Activated CD8-positive, alpha-beta memory T cell treated with anti-CD3 and anti-CD28 coated beads, Interleukin-2, amount 50 U/mL, for 1 hour (primary cell): ENCODE measurements around the gene NEK7.
"Not testable (repeated sequence)": the region's sequence is repeated elsewhere in the genome, so short reads cannot be mapped to it uniquely, and the experiment has no call there.

ENCODE experiments used
- DNase-seq: peaks from one replicate; pipeline ENCODE4 v3.0.0-alpha.2; 2020; ENCODE audit errors: extremely low read depth

Gene NEK7

DNA sequence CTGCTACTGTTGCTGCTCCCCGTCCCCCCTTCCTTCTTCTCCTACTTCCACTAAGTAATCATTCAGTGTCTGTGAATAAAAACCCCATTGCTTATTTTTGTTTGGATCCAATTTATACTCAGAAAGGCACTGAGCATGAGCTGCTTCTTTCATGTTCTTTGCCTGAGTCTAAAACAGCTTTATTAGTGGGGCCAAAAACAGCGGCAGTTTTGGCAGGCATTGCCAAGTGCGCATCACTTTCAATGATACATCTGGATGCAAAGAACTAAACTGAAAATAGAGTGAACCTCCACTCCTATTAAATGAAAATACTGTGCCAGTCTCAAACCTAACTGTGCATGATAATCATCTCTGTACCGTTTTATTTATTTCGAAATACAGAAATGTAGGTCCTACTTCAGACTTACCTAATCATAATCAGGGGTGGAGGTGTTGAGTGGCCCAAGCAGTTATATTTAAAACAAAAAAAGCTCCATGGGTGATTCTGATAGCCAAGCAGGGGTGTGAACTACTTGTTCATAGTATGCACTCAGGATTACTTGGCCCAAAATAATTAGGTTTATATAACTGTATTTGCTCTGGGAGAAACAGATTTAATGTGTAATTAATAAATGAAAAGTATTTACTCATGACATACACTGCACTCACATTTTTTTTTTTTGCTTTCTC lies 48.4 kb downstream of the NEK7 start:
- no peak for DNase-seq

DNA sequence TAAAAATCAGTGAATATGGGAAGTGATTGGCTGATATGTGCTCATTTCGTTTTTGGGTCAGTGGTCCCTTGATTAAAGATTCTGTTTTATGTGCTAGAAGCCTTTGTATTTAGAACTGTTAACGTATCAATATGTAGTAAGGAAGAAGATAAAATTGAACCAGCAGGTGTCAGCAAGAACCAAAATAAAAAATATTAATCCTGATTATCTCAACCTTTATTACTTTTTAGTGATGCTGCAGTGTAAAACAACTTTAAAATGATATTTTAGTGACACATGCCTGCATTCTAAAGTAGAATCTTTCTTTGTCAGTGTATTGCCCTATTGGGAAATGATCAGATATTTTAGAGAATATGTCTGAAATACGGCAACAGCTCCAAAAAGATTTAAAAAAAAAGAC lies 49.5 kb downstream of the NEK7 start:
- no peak for DNase-seq

DNA sequence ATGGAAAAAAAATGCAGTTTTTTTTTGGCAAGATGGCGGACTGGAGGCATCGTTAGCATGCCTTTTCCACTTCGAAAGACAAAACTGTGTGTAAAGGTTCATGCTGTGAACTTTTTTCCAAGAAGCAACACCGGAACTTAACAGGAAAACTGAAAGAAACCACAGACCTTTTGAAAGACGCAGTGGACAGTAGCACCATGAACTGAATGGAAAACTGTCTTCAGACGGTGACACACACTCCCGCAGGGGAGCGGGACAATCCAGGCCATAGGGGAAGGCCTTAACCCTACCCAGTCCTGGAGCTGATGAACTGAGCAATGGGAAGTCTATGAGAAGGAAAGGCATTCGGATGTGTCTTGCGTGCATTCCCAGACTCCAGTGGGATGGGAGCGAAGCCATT lies 54.9 kb downstream of the NEK7 start:
- DNase-seq = no peak

DNA sequence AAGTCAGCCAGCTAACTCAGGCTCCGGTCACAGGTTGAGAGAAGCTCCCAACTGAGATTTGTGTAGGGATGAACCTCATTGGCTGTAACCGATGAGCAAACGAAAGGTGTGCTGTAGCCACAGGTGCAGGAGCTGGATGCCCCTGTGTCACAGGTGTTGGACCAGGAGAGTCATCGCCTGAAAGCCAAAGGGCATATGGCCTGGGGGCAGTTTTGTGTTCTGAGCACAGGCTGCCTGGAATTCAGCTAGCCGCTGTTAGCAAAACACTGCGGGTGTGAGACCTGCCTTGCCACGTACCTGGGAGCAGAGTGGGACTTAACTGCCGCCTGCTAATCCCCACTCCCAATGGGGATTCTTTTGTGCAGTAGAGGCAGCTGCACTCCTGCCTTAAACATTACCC lies 55.3 kb downstream of the NEK7 start:
- DNase-seq = no peak

DNA sequence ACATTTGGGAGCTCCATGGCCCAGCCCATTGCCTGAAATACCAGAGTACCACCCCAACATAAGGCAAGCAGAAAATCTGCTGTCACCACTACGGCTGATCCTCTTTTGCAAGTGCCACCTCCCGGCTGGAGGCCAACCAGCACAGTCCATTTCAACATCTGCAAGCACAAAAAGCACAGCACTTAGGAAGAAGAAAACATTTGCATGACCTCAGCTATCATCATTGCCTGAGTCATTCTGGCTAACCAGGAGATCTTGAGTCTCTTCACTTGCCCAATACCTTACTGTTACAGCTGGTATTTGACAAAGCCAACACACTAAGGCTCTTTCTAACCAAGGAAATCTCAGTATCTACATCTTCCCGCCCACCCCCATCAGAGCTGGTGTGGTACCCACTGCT lies 55.9 kb downstream of the NEK7 start:
- DNase-seq = no peak

DNA sequence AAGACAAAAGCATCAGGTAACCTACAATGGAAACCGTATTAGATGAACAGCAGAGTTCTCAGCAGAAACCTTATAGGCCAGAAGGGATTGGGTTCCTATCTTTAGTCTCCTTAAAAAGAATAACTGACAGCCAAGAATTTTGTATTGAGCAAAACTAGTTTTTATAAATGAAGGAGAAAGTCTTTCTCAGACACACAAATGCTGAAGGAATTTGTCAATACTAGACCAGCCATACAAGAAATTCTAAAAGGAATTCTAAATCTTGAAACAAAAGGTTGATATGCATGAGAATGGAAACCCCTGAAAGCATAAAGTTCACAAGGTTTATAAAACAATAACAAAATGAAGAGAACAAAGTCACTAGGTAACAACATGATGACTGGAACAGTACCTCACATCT lies 58.1 kb downstream of the NEK7 start:
- DNase-seq = no peak

DNA sequence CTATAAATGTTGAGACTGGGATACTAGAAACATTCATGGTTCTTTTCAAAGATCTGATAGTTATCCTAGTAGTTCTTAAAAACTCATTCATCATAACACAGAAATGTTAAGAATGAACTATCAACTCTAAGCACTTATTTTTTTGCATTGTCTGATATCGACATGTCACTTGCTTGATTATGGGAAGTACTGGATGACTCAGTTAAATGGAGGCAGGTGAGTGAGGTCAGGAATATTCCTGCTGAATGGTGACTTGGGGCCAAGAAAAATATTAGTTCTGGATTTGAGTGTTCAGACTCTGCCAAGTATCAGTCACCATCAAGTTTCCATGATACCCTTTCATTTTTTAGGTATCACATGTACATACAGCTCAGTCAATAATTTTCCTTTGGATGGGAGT lies 63.6 kb downstream of the NEK7 start:
- no peak for DNase-seq

DNA sequence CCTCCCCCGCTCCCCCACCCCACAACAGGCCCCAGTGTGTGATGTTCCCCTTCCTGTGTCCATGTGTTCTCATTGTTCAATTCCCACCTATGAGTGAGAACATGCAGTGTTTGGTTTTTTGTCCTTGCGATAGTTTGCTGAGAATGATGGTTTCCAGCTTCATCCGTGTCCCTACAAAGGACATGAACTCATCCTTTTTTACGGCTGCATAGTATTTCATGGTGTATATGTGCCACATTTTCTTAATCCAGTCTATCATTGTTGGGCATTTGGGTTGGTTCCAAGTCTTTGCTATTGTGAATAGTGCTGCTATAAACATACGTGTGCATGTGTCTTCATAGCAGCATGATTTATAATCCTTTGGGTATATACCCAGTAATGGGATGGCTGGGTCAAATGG lies 70.2 kb downstream of the NEK7 start:
- not testable (repeated sequence) for DNase-seq

DNA sequence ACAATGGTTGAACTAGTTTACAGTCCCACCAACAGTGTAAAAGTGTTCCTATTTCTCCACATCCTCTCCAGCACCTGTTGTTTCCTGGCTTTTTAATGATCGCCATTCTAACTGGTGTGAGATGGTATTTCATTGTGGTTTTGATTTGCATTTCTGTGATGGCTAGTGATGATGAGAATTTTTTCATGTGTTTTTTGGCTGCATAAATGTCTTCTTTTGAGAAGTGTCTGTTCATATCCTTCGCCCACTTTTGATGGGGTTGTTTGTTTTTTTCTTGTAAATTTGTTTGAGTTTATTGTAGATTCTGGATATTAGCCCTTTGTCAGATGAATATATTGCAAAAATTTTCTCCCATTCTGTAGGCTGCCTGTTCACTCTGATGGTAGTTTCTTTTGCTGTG lies 70.7 kb downstream of the NEK7 start:
- not testable (repeated sequence) for DNase-seq

DNA sequence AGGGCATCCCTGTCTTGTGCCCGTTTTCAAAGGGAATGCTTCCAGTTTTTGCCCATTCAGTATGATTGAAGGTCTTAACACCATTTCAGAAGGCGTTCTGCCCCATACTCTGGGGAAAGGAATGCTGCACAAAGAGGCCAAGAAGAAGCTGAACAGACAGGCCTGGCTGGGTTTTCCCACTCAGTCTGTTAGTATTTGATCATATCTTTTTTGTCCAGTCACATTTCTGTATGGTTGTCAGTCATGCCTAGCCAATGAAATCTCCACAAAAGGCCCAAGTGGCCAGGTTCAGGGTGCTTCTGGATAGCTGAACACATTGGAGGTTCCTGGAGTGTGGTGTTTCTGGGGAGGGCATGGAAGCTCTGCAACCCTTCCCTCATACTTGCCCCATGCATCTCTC lies 72.1 kb downstream of the NEK7 start:
- no peak for DNase-seq

DNA sequence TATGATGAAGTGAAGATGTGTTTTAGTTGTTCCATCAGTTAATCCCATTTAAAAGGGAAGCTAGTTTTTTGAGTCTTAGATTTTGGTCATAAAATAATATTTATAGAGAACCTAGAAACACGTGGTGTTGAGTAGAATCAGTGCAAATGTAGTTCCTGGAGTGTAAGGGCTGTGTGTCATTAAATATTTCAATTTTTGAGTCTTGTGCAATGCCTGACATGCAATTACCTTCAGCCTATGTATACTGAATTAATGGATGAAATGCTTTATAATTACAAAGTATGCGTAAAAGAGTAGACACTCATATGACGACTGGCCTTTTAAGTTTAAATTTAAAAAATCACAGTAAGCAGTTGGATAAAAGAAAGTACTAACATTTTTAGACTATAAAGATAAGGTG lies 75.0 kb downstream of the NEK7 start:
- DNase-seq = no peak

DNA sequence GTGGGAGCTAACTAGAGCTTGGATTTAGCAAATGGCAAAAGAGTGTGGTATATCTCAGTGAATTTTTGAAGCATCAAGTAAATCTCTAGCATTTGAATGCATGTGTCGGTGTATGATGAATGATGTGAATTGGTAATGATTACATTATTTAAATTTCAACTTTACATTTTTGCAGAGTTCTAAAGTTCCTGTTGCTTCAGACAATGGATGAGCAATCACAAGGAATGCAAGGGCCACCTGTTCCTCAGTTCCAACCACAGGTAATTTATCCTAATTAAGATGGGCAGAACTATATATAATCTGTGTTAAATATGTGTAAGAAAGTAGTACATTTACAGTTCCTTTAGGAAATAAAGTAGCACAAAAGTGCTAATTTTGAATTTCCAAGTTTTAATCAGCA lies 75.6 kb downstream of the NEK7 start:
- DNase-seq = no peak

DNA sequence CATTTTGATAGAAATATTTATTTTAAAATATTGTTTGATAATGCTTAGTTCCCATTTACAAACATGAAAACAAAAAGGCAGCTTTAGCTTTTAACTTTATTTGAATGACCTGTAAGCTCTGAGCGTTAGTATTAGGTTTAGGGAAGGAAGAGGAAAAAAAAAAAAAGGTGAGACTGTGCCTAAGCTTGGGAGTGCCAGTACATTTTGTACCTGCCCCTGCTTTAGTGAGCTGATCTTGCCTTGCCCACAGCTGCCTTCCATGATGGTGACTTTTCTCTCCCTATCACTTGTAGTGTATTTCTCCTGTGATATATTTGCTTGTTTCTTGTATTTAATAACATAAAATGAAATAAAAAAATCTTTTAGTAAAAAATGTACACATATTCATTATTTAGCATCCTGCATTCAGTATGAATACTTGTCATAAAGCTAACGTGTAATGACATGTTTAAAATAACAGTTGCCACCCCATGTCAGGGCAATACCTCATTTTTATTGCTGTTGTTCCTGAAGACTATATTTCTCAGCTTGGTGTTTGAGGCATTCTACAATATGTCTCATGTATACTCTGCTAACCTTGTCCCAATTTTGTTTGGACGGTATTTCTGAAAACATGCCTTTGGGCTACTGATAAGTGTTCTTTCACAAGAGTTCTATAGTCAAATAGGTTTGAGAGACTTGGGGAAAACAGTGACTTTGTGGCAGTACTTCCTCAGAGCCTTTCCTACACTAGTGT lies 76.3 kb downstream of the NEK7 start:
- no peak for DNase-seq

DNA sequence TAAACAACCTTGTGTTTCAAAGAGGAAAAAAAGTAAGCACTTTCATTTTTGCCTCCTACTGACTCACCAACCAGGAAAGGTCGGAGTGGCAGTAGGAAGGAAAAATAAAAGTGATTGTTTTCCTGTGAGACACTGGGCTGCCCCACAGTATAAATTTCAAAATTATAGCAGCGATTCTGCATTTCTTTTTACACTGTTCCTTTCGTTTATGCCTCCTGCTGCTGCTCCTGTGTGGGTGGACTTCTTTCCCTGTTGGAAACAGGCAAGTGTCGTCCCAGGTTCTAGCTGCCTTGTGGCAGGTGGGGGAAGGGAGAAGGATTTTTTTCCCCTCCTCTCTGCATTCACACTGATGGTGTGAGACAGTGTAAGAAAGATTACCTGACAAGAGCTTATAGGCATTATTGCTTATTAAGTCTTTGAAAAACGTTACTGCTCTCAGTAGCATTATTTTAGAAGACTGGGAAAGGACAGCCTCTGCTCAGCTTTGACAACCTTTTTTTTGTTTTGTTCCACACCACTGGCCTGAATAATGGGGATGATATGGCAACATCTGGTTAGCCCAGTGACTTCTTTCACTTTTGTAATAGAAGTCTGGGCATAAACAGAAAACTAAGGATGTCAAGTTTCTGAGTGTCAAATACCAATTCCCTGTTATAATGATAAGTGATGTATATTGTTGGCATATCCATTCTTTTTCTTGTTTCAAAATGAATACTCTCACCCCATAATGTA lies 77.9 kb downstream of the NEK7 start:
- DNase-seq = no peak

DNA sequence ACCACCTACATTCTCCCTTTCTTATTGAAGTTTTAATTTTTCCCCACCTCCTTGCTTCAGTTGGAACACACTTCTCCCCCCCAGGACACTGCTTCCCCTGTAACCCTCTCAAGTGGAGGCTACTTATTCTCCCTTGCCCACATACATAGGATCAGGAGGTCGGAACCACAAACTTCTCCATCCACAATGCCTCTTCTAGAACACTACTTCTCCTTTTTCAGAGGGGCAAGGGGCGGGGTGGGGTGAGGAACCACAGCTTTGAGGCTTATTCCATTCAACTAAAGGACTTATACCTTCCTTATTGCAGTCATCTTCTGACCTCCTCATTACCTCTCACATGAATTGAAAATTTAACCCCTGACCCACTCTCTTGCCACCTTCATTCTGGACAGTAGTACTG lies 81.3 kb downstream of the NEK7 start:
- no peak for DNase-seq

DNA sequence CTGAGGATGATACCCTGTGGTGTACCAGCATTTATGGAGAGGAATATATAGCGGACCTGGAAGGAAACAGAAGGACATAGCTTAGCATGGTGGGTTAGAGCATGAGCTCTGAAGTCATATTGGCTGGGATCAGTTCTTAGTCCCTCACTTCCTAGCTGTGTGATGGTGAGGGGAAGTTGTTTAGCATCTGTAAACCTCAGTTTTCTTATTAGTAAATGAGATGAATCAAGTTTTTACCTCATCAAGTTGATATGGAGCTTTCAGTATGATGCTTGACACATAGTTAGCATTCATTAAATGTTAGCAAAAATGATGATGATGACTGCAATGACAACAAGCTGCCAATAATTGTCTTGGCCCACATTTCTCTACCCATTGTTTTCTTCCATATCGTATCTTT lies 84.8 kb downstream of the NEK7 start:
- no peak for DNase-seq

DNA sequence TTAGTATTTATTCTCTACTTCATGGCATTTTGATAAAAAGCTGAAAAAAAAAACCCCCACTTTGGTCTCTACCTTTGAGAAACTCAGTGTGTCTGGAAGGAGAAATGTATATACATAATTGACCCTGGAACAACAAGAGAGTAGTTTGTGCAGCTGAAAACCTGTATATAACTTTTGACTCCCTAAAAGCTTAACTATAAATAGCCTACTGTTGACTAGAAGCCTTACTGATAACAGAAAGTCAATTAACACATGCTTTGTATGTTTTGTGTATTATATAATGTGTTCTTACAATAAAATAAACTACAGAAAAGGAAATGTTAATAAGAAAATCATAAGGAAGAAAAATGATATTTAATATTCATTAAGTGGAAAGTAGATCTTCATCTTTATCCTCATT lies 88.0 kb downstream of the NEK7 start:
- no peak for DNase-seq

DNA sequence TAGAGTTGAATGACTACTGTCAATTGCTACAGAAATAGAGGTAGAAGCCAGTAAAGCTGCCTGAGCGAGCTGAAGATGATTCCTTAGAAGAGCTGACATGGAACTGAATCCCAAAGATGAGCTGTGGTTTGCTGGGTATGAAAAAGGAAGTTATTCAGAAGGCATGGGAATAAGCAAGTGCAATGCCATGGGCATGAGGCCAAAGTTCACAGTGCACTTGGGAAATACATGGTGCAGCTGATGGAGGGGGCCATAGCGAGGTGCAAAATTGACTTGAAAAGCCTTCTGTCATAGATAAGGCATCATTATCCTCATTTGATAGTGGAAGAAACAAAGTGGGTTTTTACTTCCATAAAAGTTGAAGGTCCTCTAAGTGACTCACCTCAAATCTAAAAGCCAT lies 88.6 kb downstream of the NEK7 start:
- DNase-seq = no peak

DNA sequence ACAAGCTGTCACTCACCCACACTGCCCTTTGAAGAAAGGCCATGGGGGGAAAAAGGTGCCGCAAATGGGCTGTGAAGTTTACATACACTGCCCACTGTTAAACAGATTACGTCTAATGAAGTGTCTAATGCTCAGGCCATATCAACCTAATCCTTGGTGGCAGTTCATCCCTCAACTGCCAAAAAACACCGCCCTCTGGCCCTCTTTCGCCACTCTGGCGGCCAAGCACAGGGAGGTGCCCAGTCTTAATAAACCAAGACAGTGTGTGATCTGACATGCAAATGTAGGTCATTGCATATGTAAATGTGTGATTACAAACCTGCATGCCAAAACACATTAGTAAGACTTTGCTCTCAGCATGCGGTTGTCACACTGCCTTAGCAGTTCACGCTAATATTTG lies 89.5 kb downstream of the NEK7 start:
- DNase-seq = no peak

DNA sequence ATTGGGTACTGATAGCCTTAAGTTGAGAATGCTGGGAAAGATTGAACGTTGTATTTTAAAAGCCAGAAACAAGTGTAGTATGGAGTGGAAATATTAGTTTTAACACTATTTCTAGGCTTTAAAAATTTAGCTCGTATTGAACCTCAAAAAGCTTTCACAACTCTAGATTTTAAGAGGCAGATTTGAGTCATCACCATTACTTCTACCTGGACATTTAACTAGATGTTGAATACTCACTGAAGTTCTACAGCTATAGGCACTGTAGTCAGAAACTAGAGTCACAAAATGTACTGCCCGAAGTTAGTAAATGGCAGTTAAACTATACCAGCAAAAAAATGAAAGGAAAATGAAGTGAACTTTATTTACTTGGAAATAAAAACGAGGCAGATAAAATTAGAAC lies 96.5 kb downstream of the NEK7 start:
- DNase-seq = no peak

DNA sequence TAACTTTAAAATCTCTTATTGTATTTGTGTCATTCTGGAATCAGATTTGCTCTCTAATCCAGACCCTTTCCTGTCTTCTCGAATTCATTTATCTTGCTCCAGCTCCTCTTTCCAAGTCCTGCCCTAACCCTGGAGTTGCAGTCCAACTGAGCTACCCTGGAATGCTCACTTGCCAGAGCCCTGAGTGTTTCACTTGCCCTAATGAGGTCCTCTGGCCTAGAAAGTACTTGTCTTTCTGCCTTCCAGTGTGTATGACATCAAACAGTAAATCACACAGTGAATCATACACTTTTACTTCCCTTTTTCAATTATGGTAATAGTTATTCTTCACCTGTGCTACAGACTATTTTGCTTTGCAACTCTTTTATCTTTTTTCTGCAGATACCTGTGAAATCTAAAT lies 96.9 kb downstream of the NEK7 start:
- DNase-seq = no peak

DNA sequence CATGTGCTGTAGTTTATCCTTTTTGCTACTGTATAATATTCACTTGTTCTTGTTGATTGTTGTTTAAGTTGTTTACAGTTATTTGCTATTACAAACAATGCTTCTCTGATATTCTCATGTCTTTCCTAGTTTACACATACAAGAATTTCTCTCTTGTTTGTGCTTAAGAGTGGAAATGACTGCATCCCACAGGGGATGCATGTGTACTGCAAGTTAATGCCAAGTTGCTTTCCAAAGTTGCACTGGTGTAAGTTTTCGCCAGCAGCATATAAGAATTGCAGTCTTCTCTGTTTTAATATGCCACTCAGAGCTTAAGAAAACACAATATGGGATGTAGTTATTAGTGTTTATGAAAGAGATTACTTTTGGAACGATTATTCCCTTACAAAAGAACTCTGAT lies 97.7 kb downstream of the NEK7 start:
- DNase-seq = no peak

DNA sequence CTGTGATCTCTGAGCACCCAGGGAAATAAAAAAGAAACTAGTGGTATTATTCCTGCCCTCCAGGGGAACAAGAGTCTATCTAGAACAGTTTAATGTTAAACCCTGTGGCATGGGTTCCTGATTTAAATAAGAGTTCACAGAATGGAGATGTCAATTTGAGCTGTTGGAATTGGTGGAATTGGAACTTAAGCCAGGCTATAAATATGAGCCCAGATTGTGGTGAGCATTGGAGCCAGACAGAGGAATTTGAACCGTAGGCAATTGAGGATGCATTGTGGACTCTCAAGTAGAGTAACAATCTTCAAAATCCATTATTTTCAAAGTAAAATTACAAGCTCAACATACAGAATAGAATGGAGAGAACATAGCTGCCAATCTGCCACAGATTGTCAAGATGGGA lies 98.2 kb downstream of the NEK7 start:
- DNase-seq = no peak
